Smooth muscle cell (in vitro differentiated cells): ENCODE measurements around the gene NOS1AP. TPM values are rescaled to one million over a fixed set of nuclear protein-coding genes. Genes with fewer than 3 reads are reported as not detected.

Experiments used
- DNase-seq: peaks from one replicate; lab custom pipeline; 2025; ENCODE audit not compliant: unreplicated experiment; lab: John Stamatoyannopoulos, UW
- H2AFZ ChIP-seq: fragments of 200-600 bp; sonication (generic); 2 replicates; pipeline ENCODE4 v1.6.0; 2016; ENCODE audit warnings: antibody characterized with exemption, low read depth, mild to moderate bottlenecking
- H3F3A ChIP-seq: fragments of 200-600 bp; sonication (generic); 2 replicates; pipeline ENCODE4 v1.6.0; 2017; ENCODE audit warnings: antibody characterized with exemption, low read depth
- H3K27ac ChIP-seq: fragments of 200-600 bp; sonication (generic); 2 replicates; pipeline ENCODE4 v1.5.1; 2016; ENCODE audit warnings: low read depth, mild to moderate bottlenecking
- H3K27me3 ChIP-seq: fragments of 200-600 bp; sonication (generic); 2 replicates; pipeline ENCODE4 v1.6.1; 2016; ENCODE audit warnings: low read depth, mild to moderate bottlenecking
- H3K36me3 ChIP-seq: fragments of 200-600 bp; sonication (generic); 2 replicates; pipeline ENCODE4 v1.5.1; 2016; ENCODE audit warnings: low read depth
- H3K4me1 ChIP-seq: fragments of 200-600 bp; sonication (generic); 2 replicates; pipeline ENCODE4 v1.5.1; 2016; ENCODE audit warnings: low read depth
- H3K4me2 ChIP-seq: fragments of 200-600 bp; sonication (generic); 2 replicates; pipeline ENCODE4 v1.6.0; 2016; ENCODE audit warnings: mild to moderate bottlenecking
- H3K4me3 ChIP-seq: fragments of 200-600 bp; sonication (generic); 2 replicates; pipeline ENCODE4 v1.5.1; 2016; ENCODE audit warnings: mild to moderate bottlenecking
- H3K79me2 ChIP-seq: fragments of 200-600 bp; sonication (generic); 2 replicates; pipeline ENCODE4 v1.6.0; 2016; ENCODE audit warnings: low read depth, mild to moderate bottlenecking
- H3K9ac ChIP-seq: fragments of 200-600 bp; sonication (generic); 2 replicates; pipeline ENCODE4 v1.6.0; 2016; ENCODE audit warnings: low read depth
- H3K9me3 ChIP-seq: fragments of 200-600 bp; sonication (generic); replicated peaks from 2 replicates; pipeline ENCODE4 v1.5.1; 2016; ENCODE audit warnings: low read depth
- H4K20me1 ChIP-seq: fragments of 200-600 bp; sonication (generic); 2 replicates; pipeline ENCODE4 v1.6.0; 2016; ENCODE audit warnings: low read depth
- WGBS: methylation state at CpG from one replicate; pipeline ENCODE4 v1.1.7; 2016; ENCODE audit warnings: low lambda C conversion rate; 5-methylcytosine and 5-hydroxymethylcytosine counted together
- polyA plus RNA-seq: library from polyadenylated mRNA; unstranded; fragments of >200 nt; fragmentation: Nextera tagmentation; extraction: Ambion mirVana; gene quantifications from 2 replicates; pipeline ENCODE4 v1.2.1, GENCODE V29; 2016
- total RNA-seq: library from RNA; depleted of rRNA; stranded (reverse); fragments of >200 nt; gene quantifications from 2 replicates; pipeline ENCODE4 v1.2.3, GENCODE V29; 2014
- TF ChIP-seq, protein P1 (sequence below): fragments of 200-600 bp; sonication (generic); IDR thresholded peaks from 2 replicates; pipeline ENCODE4 v1.5.1; 2017; ENCODE audit warnings: borderline replicate concordance, mild to moderate bottlenecking, antibody characterized with exemption; ENCODE audit not compliant: insufficient read depth, poor library complexity, severe bottlenecking

NOS1AP gene
- total and polyA plus RNA-seq, 2 experiments from 2014 or later, result 0.54 to 0.80 TPM

DNA sequence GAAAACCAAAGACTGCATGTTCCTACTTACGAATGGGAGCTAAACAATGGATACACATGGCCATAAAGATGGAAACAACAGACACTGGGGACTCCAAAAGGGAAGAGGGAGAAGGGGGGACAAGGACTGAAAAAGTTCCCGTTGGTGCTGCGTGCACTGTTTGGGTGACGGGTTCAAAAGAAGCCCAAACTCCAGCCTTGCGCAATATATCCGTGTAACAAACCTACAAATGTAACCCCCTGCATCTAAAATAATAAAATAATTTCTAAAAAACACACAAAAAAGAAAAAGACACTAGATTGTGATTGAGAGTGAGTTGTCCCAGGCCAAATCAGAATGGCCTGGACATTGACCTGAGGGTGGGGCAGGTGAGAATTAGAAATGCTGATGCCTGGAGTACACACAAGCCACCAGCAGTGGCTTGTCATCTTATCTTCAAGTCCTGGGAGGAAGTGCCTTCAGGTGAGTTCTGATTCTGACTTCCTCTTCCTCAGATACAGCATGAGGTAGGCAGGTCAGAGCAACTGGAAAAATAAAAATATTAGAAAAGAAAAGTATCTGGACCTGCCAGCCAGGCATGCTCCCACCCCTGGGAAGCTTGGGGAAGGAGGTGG is 252.4 kb downstream of the NOS1AP start:
- WGBS, result over 99% methylated on average over 6 of the region's 6 CpGs
- no peak overlapping the region for H3K4me3 ChIP-seq
- no peak overlapping the region for H2AFZ ChIP-seq

GRCh38 chr1:162323023-162323422 is 253.5 kb downstream of the NOS1AP start:
- WGBS, result 95% methylated on average over 5 of the region's 5 CpGs
- Histone ChIP-seq H3K4me1 (no peaks in the 10 kb centered on the region), H3K27me3 (no peaks in the 10 kb centered on the region), H3K36me3 (no peaks in the 10 kb centered on the region), H3K9me3 (no peaks in the 10 kb centered on the region), H3K27ac (no peak overlapping the region), H3K9ac (no peak overlapping the region), H3K4me3 (no peak overlapping the region), H3K4me2 (no peak overlapping the region), H3F3A (no peaks in the 10 kb centered on the region), H2AFZ (no peak overlapping the region), H3K79me2 (no peaks in the 10 kb centered on the region), H4K20me1 (no peaks in the 10 kb centered on the region)
- no peak for DNase-seq
- TF ChIP-seq, protein P1, sequence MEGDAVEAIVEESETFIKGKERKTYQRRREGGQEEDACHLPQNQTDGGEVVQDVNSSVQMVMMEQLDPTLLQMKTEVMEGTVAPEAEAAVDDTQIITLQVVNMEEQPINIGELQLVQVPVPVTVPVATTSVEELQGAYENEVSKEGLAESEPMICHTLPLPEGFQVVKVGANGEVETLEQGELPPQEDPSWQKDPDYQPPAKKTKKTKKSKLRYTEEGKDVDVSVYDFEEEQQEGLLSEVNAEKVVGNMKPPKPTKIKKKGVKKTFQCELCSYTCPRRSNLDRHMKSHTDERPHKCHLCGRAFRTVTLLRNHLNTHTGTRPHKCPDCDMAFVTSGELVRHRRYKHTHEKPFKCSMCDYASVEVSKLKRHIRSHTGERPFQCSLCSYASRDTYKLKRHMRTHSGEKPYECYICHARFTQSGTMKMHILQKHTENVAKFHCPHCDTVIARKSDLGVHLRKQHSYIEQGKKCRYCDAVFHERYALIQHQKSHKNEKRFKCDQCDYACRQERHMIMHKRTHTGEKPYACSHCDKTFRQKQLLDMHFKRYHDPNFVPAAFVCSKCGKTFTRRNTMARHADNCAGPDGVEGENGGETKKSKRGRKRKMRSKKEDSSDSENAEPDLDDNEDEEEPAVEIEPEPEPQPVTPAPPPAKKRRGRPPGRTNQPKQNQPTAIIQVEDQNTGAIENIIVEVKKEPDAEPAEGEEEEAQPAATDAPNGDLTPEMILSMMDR, result no peak

More for the DNA sequence above, 252.4 kb downstream of the NOS1AP start:
- no peak overlapping the region for H3K9ac ChIP-seq
- no peaks in the 10 kb centered on the region for H3K36me3 ChIP-seq
- no peaks in the 10 kb centered on the region for H3F3A ChIP-seq
- no peak overlapping the region for H3K27ac ChIP-seq
- no peaks in the 10 kb centered on the region for H4K20me1 ChIP-seq
- no peaks in the 10 kb centered on the region for H3K4me1 ChIP-seq
- H3K9me3 ChIP-seq, result no peaks in the 10 kb centered on the region
- no peak for DNase-seq
- no peaks in the 10 kb centered on the region for H3K79me2 ChIP-seq
- TF ChIP-seq, protein P1, result no peak
- no peaks in the 10 kb centered on the region for H3K27me3 ChIP-seq
- no peak overlapping the region for H3K4me2 ChIP-seq

GRCh38 chr1:162324396-162324795 is 254.9 kb downstream of the NOS1AP start:
- Histone ChIP-seq H3K9me3 (no peaks in the 10 kb centered on the region), H3K27me3 (no peaks in the 10 kb centered on the region), H3K4me1 (no peaks in the 10 kb centered on the region), H3K36me3 (no peaks in the 10 kb centered on the region), H4K20me1 (no peaks in the 10 kb centered on the region), H3K27ac (no peak overlapping the region), H2AFZ (no peak overlapping the region), H3K4me3 (no peak overlapping the region), H3K4me2 (no peak overlapping the region), H3F3A (no peaks in the 10 kb centered on the region), H3K79me2 (no peaks in the 10 kb centered on the region), H3K9ac (no peak overlapping the region)
- TF ChIP-seq, protein P1, result no peak
- no peak for DNase-seq
- 77% methylated on average over 2 of the region's 2 CpGs for WGBS

GRCh38 chr1:162326559-162326958 is 257.1 kb downstream of the NOS1AP start:
- Histone ChIP-seq H4K20me1 (no peaks in the 10 kb centered on the region), H3K9ac (no peak overlapping the region), H3K27ac (no peak overlapping the region), H3K4me3 (no peak overlapping the region), H3K4me2 (no peak overlapping the region), H3K9me3 (no peaks in the 10 kb centered on the region), H2AFZ (no peak overlapping the region), H3K79me2 (no peaks in the 10 kb centered on the region), H3K36me3 (no peaks in the 10 kb centered on the region), H3K27me3 (peaks cover 4% of the 10 kb centered on the region), H3F3A (no peaks in the 10 kb centered on the region), H3K4me1 (no peaks in the 10 kb centered on the region)
- no peak for DNase-seq
- TF ChIP-seq, protein P1, result no peak
